HepG2 (cell line): ENCODE results near the gene SLC4A11. TPM values are rescaled to one million over a fixed set of nuclear protein-coding genes. Genes with fewer than 3 reads are reported as not detected.

ENCODE experiments used
- ATAC-seq: fragments of 200-7000 bp; cut with Tn5 transposase; 3 replicates; pipeline ENCODE4 v1.9.1; 2020; ENCODE audit warnings: mild to moderate bottlenecking, moderate library complexity
- BruUV-seq: library from RNA; stranded (reverse); fragments of 400-500 nt; replicated peaks from 2 replicates; lab custom pipeline; 2021; lab: Mats Ljungman, UMichigan
- CTCF ChIA-PET: fragments of 300-600 bp; formaldehyde crosslinking; extraction: SDS; loops from one replicate; lab custom pipeline; 2021; ENCODE audit warnings: low total read pairs, inconsistent platforms, low intra/inter-chr PET ratio; lab: Yijun Ruan, JAX
- POLR2A ChIA-PET: fragments of 350-600 bp; sonication (Branson Sonifier 250); formaldehyde crosslinking; loops from one replicate; lab custom pipeline; 2020; ENCODE audit warnings: antibody characterized with exemption, inconsistent platforms; lab: Yijun Ruan, JAX
- DNase-seq: peaks from one replicate; pipeline ENCODE4 v3.0.0-alpha.2; 2015; ENCODE audit warnings: low spot score
- FAIRE-seq: peaks from 3 replicates; lab custom pipeline; 2011; peaks lifted over from hg19 to GRCh38; lab: Jason Lieb, UNC
- H2AFZ ChIP-seq: one replicate; pipeline ENCODE4 v1.6.1; 2011; ENCODE audit warnings: low read length, inconsistent platforms
- H3K27ac ChIP-seq: fragments of 300-600 bp; 3 replicates; pipeline ENCODE4 v1.8.0; 2011; ENCODE audit warnings: mixed run types, mild to moderate bottlenecking, mixed read lengths, low read length, inconsistent platforms; ENCODE audit not compliant: insufficient read depth; ENCODE audit errors: extremely low read length
- H3K27me3 ChIP-seq, 2 experiments: fragments of 200-600 bp in 1 of 2; 2 replicates in 1 of 2; 3 replicates in 1 of 2; pipeline versions ENCODE4 v1.6.0 to v1.8.0; 2011; ENCODE audit warnings: low read length in 2 of 2, mild to moderate bottlenecking in 2 of 2, moderate library complexity in 2 of 2, inconsistent platforms in 1 of 2; ENCODE audit not compliant: insufficient read depth in 2 of 2, control insufficient read depth in 1 of 2
- H3K36me3 ChIP-seq, 2 experiments: fragments of 200-600 bp in 1 of 2; replicated peaks in 1 of 2; 2 replicates in 1 of 2; 3 replicates in 1 of 2; pipeline versions ENCODE4 v1.5.1 to v1.8.0; 2011; ENCODE audit warnings: low read length in 2 of 2, inconsistent platforms in 1 of 2; ENCODE audit not compliant: insufficient read depth in 2 of 2, control insufficient read depth in 1 of 2
- H3K4me1 ChIP-seq: 2 replicates; pipeline ENCODE4 v1.5.1; 2012; ENCODE audit warnings: low read length, inconsistent platforms; ENCODE audit not compliant: insufficient read depth
- H3K4me2 ChIP-seq: 2 replicates; pipeline ENCODE4 v1.6.0; 2011; ENCODE audit warnings: low read depth, low read length, inconsistent platforms
- H3K4me3 ChIP-seq, 3 experiments: fragments of 200-600 bp in 1 of 3; sonication (generic), shearing (Covaris generic) in 1 of 3; replicated peaks in 1 of 3; 2 replicates each; pipeline ENCODE4 v1.5.1; 2011 to 2016; ENCODE audit warnings: low read length in 3 of 3, inconsistent platforms in 2 of 3, low read depth in 2 of 3, mild to moderate bottlenecking in 2 of 3, control low read depth in 1 of 3, mixed read lengths in 1 of 3; ENCODE audit not compliant: insufficient read depth in 1 of 3
- H3K79me2 ChIP-seq: one replicate; pipeline ENCODE4 v1.6.1; 2011; ENCODE audit warnings: low read length, inconsistent platforms; ENCODE audit not compliant: insufficient read depth
- H3K9ac ChIP-seq: 2 replicates; pipeline ENCODE4 v1.6.0; 2011; ENCODE audit warnings: mild to moderate bottlenecking, low read depth, low read length, inconsistent platforms; ENCODE audit not compliant: insufficient read depth
- H3K9me3 ChIP-seq: 2 replicates; pipeline ENCODE4 v1.5.1; 2012; ENCODE audit warnings: mild to moderate bottlenecking, low read length
- H4K20me1 ChIP-seq: 2 replicates; pipeline ENCODE4 v1.6.0; 2011; ENCODE audit warnings: inconsistent platforms, mild to moderate bottlenecking, low read length, moderate library complexity; ENCODE audit not compliant: insufficient read depth
- HOXD1 ChIP-seq: sonication (generic); formaldehyde crosslinking; IDR thresholded peaks from 2 replicates; pipeline ENCODE4 v1.5.0; 2020; ENCODE audit warnings: missing genetic modification reagents
- NFKB2 ChIP-seq: sonication (generic); formaldehyde crosslinking; IDR thresholded peaks from 2 replicates; pipeline ENCODE4 v1.4.0; 2020; ENCODE audit warnings: missing genetic modification reagents, borderline replicate concordance
- NR2F6 ChIP-seq, 2 experiments: IDR thresholded peaks; 2 replicates each; pipeline ENCODE4 v1.6.1; 2016; ENCODE audit warnings: antibody characterized with exemption in 1 of 2, mild to moderate bottlenecking in 1 of 2
- SIX4 ChIP-seq: sonication (generic); formaldehyde crosslinking; IDR thresholded peaks from 2 replicates; pipeline ENCODE4 v1.4.0; 2020; ENCODE audit warnings: missing genetic modification reagents
- SUZ12 ChIP-seq: fragments of 150-350 bp; IDR thresholded peaks from 2 replicates; pipeline ENCODE4 v1.6.1; 2014; ENCODE audit warnings: low read depth, low read length
- ZNF235 ChIP-seq: sonication (generic); formaldehyde crosslinking; IDR thresholded peaks from 2 replicates; pipeline ENCODE4 v1.8.1; 2023; ENCODE audit warnings: mild to moderate bottlenecking, missing genetic modification reagents, borderline replicate concordance
- ZNF687 ChIP-seq: sonication (generic); formaldehyde crosslinking; IDR thresholded peaks from 2 replicates; pipeline ENCODE4 v1.5.1; 2020; ENCODE audit warnings: mild to moderate bottlenecking, missing genetic modification reagents, moderate library complexity
- WGBS: methylation state at CpG from one replicate; pipeline ENCODE4 v1.1.6; 2017; ENCODE audit warnings: low lambda C conversion rate; 5-methylcytosine and 5-hydroxymethylcytosine counted together
- in situ Hi-C: cut with HindIII; loops from 2 replicates; pipeline ENCODE4 v1.10.0; 2017; ENCODE audit warnings: low pct_unique_long_range_greater_than_20kb; ENCODE audit not compliant: extremely low pct_ligation_motif_present
- intact Hi-C: fragments of 100-400 bp; cut with micrococcal nuclease; formaldehyde crosslinking; loops from one replicate; pipeline ENCODE4 v1.10.0; 2022; ENCODE audit not compliant: unreplicated experiment
- polyA plus RNA-seq, 8 experiments: library from polyadenylated mRNA; depleted of rRNA in 3 of 8; stranded (reverse) in 7 of 8; unstranded in 1 of 8; fragments of >200 nt; fragmentation: Illumina TruSeq in 4 of 8; extraction: Trizol in 4 of 8; gene quantifications; 2 replicates each; pipeline versions ENCODE4 v1.2.1 to v1.2.3, GENCODE V29; 2011 to 2016; ENCODE audit warnings: low read depth in 4 of 8, missing spikeins in 1 of 8, mixed read lengths in 1 of 8; ENCODE audit not compliant: insufficient read depth in 1 of 8
- total RNA-seq, 5 experiments: library from RNA; depleted of rRNA; stranded (reverse); fragments of >200 nt; fragmentation: Illumina TruSeq; extraction: Trizol; gene quantifications; 2 replicates each; pipeline ENCODE4 v1.2.3, GENCODE V29; 2016; ENCODE audit warnings: low read depth in 1 of 5

The SLC4A11 gene
- total and polyA plus RNA-seq, 2 of the 13 experiments (the other 11 are each of a cell fraction or from before 2014, with no cell fraction given), result 3.9 to 27.0 TPM

DNA sequence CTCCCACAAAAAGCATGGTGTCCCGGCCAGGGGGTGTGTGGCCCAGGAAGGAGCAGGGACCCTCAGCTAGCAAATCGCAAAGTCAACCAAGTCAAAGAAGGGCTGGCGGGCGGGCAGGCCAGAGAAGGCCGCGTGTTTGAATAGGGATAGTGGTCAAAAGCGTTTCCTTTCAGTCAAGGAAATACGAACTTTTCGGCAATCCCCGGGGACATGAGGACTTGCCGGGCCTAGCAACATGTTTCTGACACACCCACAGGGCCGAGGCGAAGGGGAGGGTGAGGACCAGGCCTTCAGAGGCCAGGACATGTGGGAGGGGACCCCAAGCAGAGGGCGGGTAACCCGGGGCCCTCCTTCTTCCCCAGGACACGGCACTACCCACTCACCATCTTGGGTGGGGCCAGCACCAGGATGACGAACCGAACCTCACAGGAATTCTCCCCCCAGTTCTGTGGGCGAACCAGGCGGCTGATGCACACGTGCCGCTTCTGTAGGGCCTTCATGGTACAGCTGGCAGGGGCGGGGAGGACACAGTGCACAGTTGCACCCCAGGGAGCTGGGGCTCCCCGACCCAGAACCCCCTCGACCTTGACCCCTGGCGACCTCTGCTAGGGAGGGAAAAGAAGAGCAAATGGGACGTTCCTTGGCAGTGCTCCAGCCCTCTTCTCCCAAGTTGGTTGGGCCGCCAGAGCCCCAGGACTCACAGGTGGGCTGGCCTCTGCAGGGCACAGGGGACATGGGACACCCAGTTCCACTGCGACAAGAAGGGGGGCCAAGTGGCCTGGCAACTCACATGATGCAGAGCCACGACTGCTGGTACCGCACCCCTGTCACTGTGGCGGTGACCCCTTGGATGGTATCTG, 5.6 kb downstream of the SLC4A11 start:
- intact Hi-C loops, result no loop called here

More for the DNA sequence above, 5.6 kb downstream of the SLC4A11 start:
- WGBS, result 89% methylated on average over 29 of the region's 32 CpGs
- ChIA-PET POLR2A (interaction anchor here (1.5 to 2.5 kb wide), 3 partner anchors 10 to 24 kb away, joined by 7 to 29 read pairs (median 8); partner anchors contain the start of gene ITPA), CTCF (no interaction called here)
- H3K4me1 ChIP-seq, result peaks cover 52% of the 10 kb centered on the region
- in situ Hi-C loops, result no loop called here
- ATAC-seq (no peak), FAIRE-seq (no peak), DNase-seq (no peak)
- H2AFZ ChIP-seq, result no peak overlapping the region
- no peaks in the 10 kb centered on the region for H3K9me3 ChIP-seq
- no TSS peak for BruUV-seq
- H3K27me3 ChIP-seq, result peaks cover 0 to 13% of the 10 kb centered on the region in 2 experiments; a peak in 2 of 5 replicates
- H3K27ac ChIP-seq, result no peak overlapping the region
- no peaks in the 10 kb centered on the region for H3K79me2 ChIP-seq
- H3K4me3 ChIP-seq, result no peak overlapping the region
- H3K36me3 ChIP-seq, result peaks cover 0 to 9% of the 10 kb centered on the region in 2 experiments; a peak in 3 of 5 replicates
- no peak overlapping the region for H3K4me2 ChIP-seq
- H4K20me1 ChIP-seq, result no peaks in the 10 kb centered on the region
- H3K9ac ChIP-seq, result no peak overlapping the region
- peak; percentile 4; the same call in 1 of the 2 replicates for TF ChIP-seq ZNF235 (CRISPR knock-in tag)
- TF ChIP-seq ZNF687, result peak; percentile 17; the same call in 1 of the 2 replicates
- no peak for TF ChIP-seq SUZ12
- TF ChIP-seq SIX4 (CRISPR knock-in tag), result no peak
- TF ChIP-seq HOXD1, result 0 out of 2 replicates have a peak, but pooled peaks have one; percentile 15
- TF ChIP-seq NFKB2 (CRISPR knock-in tag), result 0 out of 2 replicates have a peak, but pooled peaks have one; percentile 15
- peak; percentile 58 for TF ChIP-seq NR2F6 (IDR thresholded peaks at IDR 0.05)
- TF ChIP-seq NR2F6 (CRISPR knock-in tag; IDR thresholded peaks at IDR 0.05), result no peak
